IgD-negative memory B cell (primary cell): ENCODE data around the gene EDC4. TPM values are rescaled to one million over a fixed set of nuclear protein-coding genes. Genes with fewer than 3 reads are reported as not detected.
A peak's percentile ranks its signal among the peaks of the same experiment; 100 is the strongest.

Experiments used
- H3K27ac Mint-ChIP-seq, 3 donors: one replicate each; pipeline ENCODE4 v1.8.0; 2020 to 2022; ENCODE audit warnings: mild to moderate bottlenecking in 3 of 3, mixed read lengths in 3 of 3, moderate library complexity in 1 of 3
- H3K27me3 Mint-ChIP-seq: one replicate; pipeline ENCODE4 v1.8.0; 2021; ENCODE audit warnings: mixed read lengths
- H3K36me3 Mint-ChIP-seq: one replicate; pipeline ENCODE4 v1.8.0; 2020; ENCODE audit warnings: mild to moderate bottlenecking, mixed read lengths
- H3K4me1 Mint-ChIP-seq, 3 donors: one replicate each; pipeline ENCODE4 v1.8.0; 2020 to 2022; ENCODE audit warnings: mixed read lengths in 3 of 3, mild to moderate bottlenecking in 1 of 3
- H3K4me3 Mint-ChIP-seq, 4 donors: one replicate each; pipeline ENCODE4 v1.8.0; 2020 to 2022; ENCODE audit warnings: mild to moderate bottlenecking in 4 of 4, mixed read lengths in 4 of 4, moderate library complexity in 3 of 4
- H3K9me3 Mint-ChIP-seq, 3 donors: one replicate each; pipeline ENCODE4 v1.8.0; 2020 to 2021; ENCODE audit warnings: mixed read lengths in 3 of 3, mild to moderate bottlenecking in 1 of 3
- polyA plus RNA-seq: library from polyadenylated mRNA; unstranded; fragments of 300-500 nt; fragmentation: Illumina TruSeq; gene quantifications from one replicate; pipeline ENCODE4 v1.2.3, GENCODE V29; 2021

The EDC4 gene
- polyA plus RNA-seq, 1 donor from 2014 or later: 18.6 TPM

GRCh38 chr16:67842509-67843342, 30.1 kb upstream of the EDC4 start:
- Mint-ChIP-seq H3K4me1 (peaks cover 23 to 34% (median 32%) of the 10 kb centered on the region in 3 donors), H3K4me3 (peak overlapping the region; percentile 92 to 96 (median 96)), H3K9me3 (no peaks in the 10 kb centered on the region), H3K36me3 (no peaks in the 10 kb centered on the region), H3K27ac (peak overlapping the region; percentile 92 to 97 (median 95)), H3K27me3 (no peaks in the 10 kb centered on the region)

- Mint-ChIP-seq H3K27ac (peak overlapping the region; percentile 92 to 97 (median 95)), H3K9me3 (no peaks in the 10 kb centered on the region), H3K27me3 (no peaks in the 10 kb centered on the region), H3K4me3 (peak overlapping the region; percentile 92 to 96 (median 96)), H3K36me3 (no peaks in the 10 kb centered on the region), H3K4me1 (peaks cover 23 to 37% (median 32%) of the 10 kb centered on the region in 3 donors)
These were observed 29.5 kb upstream of the EDC4 start for GRCh38 chr16:67843343-67843765.

GRCh38 chr16:67844497-67844896, 28.4 kb upstream of the EDC4 start:
- peak overlapping the region in 3 of 4 donors; percentile 34 to 96 (median 51) for H3K4me3 Mint-ChIP-seq
- peaks cover 27 to 41% (median 32%) of the 10 kb centered on the region in 3 donors for H3K4me1 Mint-ChIP-seq
- H3K27ac Mint-ChIP-seq: peak overlapping the region in 2 of 3 donors; percentile 50 to 54
- H3K9me3 Mint-ChIP-seq: no peaks in the 10 kb centered on the region
- no peaks in the 10 kb centered on the region for H3K36me3 Mint-ChIP-seq
- no peaks in the 10 kb centered on the region for H3K27me3 Mint-ChIP-seq

- Mint-ChIP-seq H3K9me3 (no peaks in the 10 kb centered on the region), H3K27ac (peak overlapping the region; percentile 83 to 90 (median 89))
These were observed 27.4 kb upstream of the EDC4 start for GRCh38 chr16:67845291-67846062.

GRCh38 chr16:67846063-67846319, 26.9 kb upstream of the EDC4 start:
- Mint-ChIP-seq H3K36me3 (no peaks in the 10 kb centered on the region), H3K4me1 (peaks cover 30 to 40% (median 32%) of the 10 kb centered on the region in 3 donors), H3K9me3 (no peaks in the 10 kb centered on the region), H3K27ac (peak overlapping the region; percentile 83 to 90 (median 89)), H3K4me3 (peak overlapping the region; percentile 84 to 96 (median 91)), H3K27me3 (no peaks in the 10 kb centered on the region)

More at GRCh38 chr16:67845291-67846062, 27.4 kb upstream of the EDC4 start:
- no peaks in the 10 kb centered on the region for H3K27me3 Mint-ChIP-seq
- peak overlapping the region; percentile 84 to 96 (median 91) for H3K4me3 Mint-ChIP-seq
- peaks cover 30 to 40% (median 32%) of the 10 kb centered on the region in 3 donors for H3K4me1 Mint-ChIP-seq
- no peaks in the 10 kb centered on the region for H3K36me3 Mint-ChIP-seq

- Mint-ChIP-seq H3K4me1 (peaks cover 28 to 38% (median 30%) of the 10 kb centered on the region in 3 donors), H3K27ac (peak within 1 kb of the TSS; percentile 83 to 90 (median 89)), H3K9me3 (no peaks in the 10 kb centered on the region)
These were observed 26.4 kb upstream of the EDC4 start, which contains the start of gene NUTF2 for GRCh38 chr16:67846320-67847063. TSS of gene NUTF2 (plus strand) at chr16:67846933. CDS start at chr16:67865131, 18,198 bp downstream.

GRCh38 chr16:67847064-67847861, 25.6 kb upstream of the EDC4 start, which contains the start of gene CENPT:
TSS of gene CENPT (minus strand) at chr16:67847693. CDS start at chr16:67833859, 13,834 bp downstream.
- H3K27ac Mint-ChIP-seq: peak within 1 kb of the TSS in 2 of 3 donors; percentile 78 to 89
- H3K4me1 Mint-ChIP-seq: peaks cover 25 to 35% (median 25%) of the 10 kb centered on the region in 3 donors
- no peaks in the 10 kb centered on the region for H3K27me3 Mint-ChIP-seq
- H3K4me3 Mint-ChIP-seq: peak within 1 kb of the TSS; percentile 84 to 96 (median 94)
- H3K9me3 Mint-ChIP-seq: no peaks in the 10 kb centered on the region
- no peaks in the 10 kb centered on the region for H3K36me3 Mint-ChIP-seq

More at GRCh38 chr16:67846320-67847063, 26.4 kb upstream of the EDC4 start, which contains the start of gene NUTF2:
- peak within 1 kb of the TSS; percentile 84 to 96 (median 94) for H3K4me3 Mint-ChIP-seq
- H3K27me3 Mint-ChIP-seq: no peaks in the 10 kb centered on the region
- H3K36me3 Mint-ChIP-seq: no peaks in the 10 kb centered on the region

- Mint-ChIP-seq H3K27me3 (no peaks in the 10 kb centered on the region), H3K4me3 (peak overlapping the region; percentile 80 to 96 (median 94)), H3K4me1 (peaks cover 19 to 34% (median 24%) of the 10 kb centered on the region in 3 donors), H3K27ac (peak overlapping the region in 2 of 3 donors; percentile 39 to 89), H3K36me3 (no peaks in the 10 kb centered on the region), H3K9me3 (no peaks in the 10 kb centered on the region)
These were observed 24.7 kb upstream of the EDC4 start for GRCh38 chr16:67848118-67848517.

- no peaks in the 10 kb centered on the region for H3K9me3 Mint-ChIP-seq
- no peak overlapping the region for H3K4me3 Mint-ChIP-seq
- peaks cover 19 to 22% (median 22%) of the 10 kb centered on the region in 3 donors for H3K4me1 Mint-ChIP-seq
- H3K27ac Mint-ChIP-seq: no peak overlapping the region
- H3K36me3 Mint-ChIP-seq: no peaks in the 10 kb centered on the region
- no peaks in the 10 kb centered on the region for H3K27me3 Mint-ChIP-seq
These were observed 19.2 kb upstream of the EDC4 start for GRCh38 chr16:67853670-67854069.

GRCh38 chr16:67855789-67856188, 17.1 kb upstream of the EDC4 start:
- no peaks in the 10 kb centered on the region for H3K27me3 Mint-ChIP-seq
- no peaks in the 10 kb centered on the region for H3K9me3 Mint-ChIP-seq
- H3K36me3 Mint-ChIP-seq: no peaks in the 10 kb centered on the region
- H3K4me3 Mint-ChIP-seq: no peak overlapping the region
- peaks cover 15 to 19% (median 18%) of the 10 kb centered on the region in 3 donors for H3K4me1 Mint-ChIP-seq
- no peak overlapping the region for H3K27ac Mint-ChIP-seq

- Mint-ChIP-seq H3K27me3 (no peaks in the 10 kb centered on the region), H3K27ac (peak overlapping the region in 2 of 3 donors; percentile 10 to 76), H3K9me3 (no peaks in the 10 kb centered on the region), H3K36me3 (no peaks in the 10 kb centered on the region), H3K4me1 (peaks cover 20 to 26% (median 21%) of the 10 kb centered on the region in 3 donors), H3K4me3 (peak overlapping the region in 1 of 4 donors; percentile 49)
These were observed 15.8 kb upstream of the EDC4 start for GRCh38 chr16:67856927-67857546.

GRCh38 chr16:67857547-67858233, 15.2 kb upstream of the EDC4 start:
- H3K4me3 Mint-ChIP-seq: no peak overlapping the region
- H3K27me3 Mint-ChIP-seq: no peaks in the 10 kb centered on the region
- no peaks in the 10 kb centered on the region for H3K36me3 Mint-ChIP-seq
- H3K4me1 Mint-ChIP-seq: peaks cover 20 to 26% (median 21%) of the 10 kb centered on the region in 3 donors
- peak overlapping the region in 1 of 3 donors; percentile 76 for H3K27ac Mint-ChIP-seq
- H3K9me3 Mint-ChIP-seq: no peaks in the 10 kb centered on the region

GRCh38 chr16:67858500-67858899, 14.4 kb upstream of the EDC4 start:
- Mint-ChIP-seq H3K27me3 (no peaks in the 10 kb centered on the region), H3K36me3 (no peaks in the 10 kb centered on the region), H3K27ac (peak overlapping the region in 2 of 3 donors; percentile 17 to 67), H3K4me1 (peaks cover 20 to 26% (median 21%) of the 10 kb centered on the region in 3 donors), H3K9me3 (no peaks in the 10 kb centered on the region), H3K4me3 (no peak overlapping the region)
